ENCODE results near the gene IGFLR1.

DNA sequence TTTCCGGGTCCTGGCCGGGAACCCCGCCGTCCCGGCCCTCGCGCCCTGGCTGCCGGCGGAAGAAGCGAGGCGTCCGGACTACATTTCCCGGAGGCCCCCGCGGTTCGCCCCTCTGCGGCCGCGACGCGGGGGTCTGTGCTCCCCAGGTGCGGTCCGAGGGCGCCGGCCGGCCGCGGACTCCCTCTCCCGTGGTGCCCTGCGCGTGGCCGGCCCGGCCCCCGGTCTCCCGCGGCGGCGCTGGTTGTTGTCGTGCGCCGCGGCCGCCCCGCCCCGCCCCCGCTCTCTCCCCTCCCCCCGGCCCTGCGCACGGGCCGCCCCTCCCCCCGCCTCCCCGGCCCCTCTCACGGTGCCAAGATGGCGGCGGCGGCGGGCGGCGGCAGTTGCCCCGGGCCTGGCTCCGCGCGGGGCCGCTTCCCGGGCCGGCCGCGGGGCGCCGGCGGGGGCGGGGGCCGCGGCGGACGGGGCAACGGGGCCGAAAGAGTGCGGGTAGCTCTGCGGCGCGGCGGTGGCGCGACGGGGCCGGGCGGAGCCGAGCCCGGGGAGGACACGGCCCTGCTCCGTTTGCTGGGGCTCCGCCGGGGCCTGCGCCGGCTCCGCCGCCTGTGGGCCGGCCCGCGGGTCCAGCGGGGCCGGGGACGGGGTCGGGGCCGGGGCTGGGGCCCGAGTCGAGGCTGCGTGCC, 24.4 kb downstream of the IGFLR1 start, which contains the start of gene KMT2B:
- TF ChIP-seq, protein P1, sequence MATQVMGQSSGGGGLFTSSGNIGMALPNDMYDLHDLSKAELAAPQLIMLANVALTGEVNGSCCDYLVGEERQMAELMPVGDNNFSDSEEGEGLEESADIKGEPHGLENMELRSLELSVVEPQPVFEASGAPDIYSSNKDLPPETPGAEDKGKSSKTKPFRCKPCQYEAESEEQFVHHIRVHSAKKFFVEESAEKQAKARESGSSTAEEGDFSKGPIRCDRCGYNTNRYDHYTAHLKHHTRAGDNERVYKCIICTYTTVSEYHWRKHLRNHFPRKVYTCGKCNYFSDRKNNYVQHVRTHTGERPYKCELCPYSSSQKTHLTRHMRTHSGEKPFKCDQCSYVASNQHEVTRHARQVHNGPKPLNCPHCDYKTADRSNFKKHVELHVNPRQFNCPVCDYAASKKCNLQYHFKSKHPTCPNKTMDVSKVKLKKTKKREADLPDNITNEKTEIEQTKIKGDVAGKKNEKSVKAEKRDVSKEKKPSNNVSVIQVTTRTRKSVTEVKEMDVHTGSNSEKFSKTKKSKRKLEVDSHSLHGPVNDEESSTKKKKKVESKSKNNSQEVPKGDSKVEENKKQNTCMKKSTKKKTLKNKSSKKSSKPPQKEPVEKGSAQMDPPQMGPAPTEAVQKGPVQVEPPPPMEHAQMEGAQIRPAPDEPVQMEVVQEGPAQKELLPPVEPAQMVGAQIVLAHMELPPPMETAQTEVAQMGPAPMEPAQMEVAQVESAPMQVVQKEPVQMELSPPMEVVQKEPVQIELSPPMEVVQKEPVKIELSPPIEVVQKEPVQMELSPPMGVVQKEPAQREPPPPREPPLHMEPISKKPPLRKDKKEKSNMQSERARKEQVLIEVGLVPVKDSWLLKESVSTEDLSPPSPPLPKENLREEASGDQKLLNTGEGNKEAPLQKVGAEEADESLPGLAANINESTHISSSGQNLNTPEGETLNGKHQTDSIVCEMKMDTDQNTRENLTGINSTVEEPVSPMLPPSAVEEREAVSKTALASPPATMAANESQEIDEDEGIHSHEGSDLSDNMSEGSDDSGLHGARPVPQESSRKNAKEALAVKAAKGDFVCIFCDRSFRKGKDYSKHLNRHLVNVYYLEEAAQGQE (IDR thresholded peaks at IDR 0.05; ENCODE audit: low read depth), result no peak
- TF ChIP-seq EP300 (IDR thresholded peaks at IDR 0.05; ENCODE audit: borderline replicate concordance) (no peak), CEBPB (IDR thresholded peaks at IDR 0.05) (no peak), FOXM1 (IDR thresholded peaks at IDR 0.05; ENCODE audit: borderline replicate concordance, low read depth) (no peak), RAD21 (IDR thresholded peaks at IDR 0.05; ENCODE audit: low read depth) (no peak), TAF1 (IDR thresholded peaks at IDR 0.05; ENCODE audit: low read depth) (peak; percentile 3; the same call in 1 of the 2 replicates), NFIC (IDR thresholded peaks at IDR 0.05) (no peak), ZBTB7A (IDR thresholded peaks at IDR 0.05; ENCODE audit: low read depth) (no peak; the same call in 1 of the 2 replicates), TEAD4 (IDR thresholded peaks at IDR 0.05) (no peak), TCF12 (IDR thresholded peaks at IDR 0.05; ENCODE audit: low read depth) (peak; percentile 69; the same call in 1 of the 2 replicates), EGR1 (IDR thresholded peaks at IDR 0.05) (no peak)
- TF ChIP-seq, protein P2, sequence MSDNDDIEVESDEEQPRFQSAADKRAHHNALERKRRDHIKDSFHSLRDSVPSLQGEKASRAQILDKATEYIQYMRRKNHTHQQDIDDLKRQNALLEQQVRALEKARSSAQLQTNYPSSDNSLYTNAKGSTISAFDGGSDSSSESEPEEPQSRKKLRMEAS (IDR thresholded peaks at IDR 0.05), result no peak
